HepG2 (cell line): ENCODE data around the gene GPR17. TPM values are rescaled to one million over a fixed set of nuclear protein-coding genes. Genes with fewer than 3 reads are reported as not detected.

Experiments
- DR1 ChIP-seq: sonication (generic); formaldehyde crosslinking; IDR thresholded peaks from 2 replicates; pipeline ENCODE4 v1.8.0; 2021; ENCODE audit warnings: mild to moderate bottlenecking, missing genetic modification reagents, inconsistent platforms
- GATAD2A ChIP-seq: IDR thresholded peaks from 2 replicates; pipeline ENCODE4 v1.6.1; 2016
- GFI1 ChIP-seq: sonication (generic); formaldehyde crosslinking; IDR thresholded peaks from 2 replicates; pipeline ENCODE4 v1.5.0; 2020; ENCODE audit warnings: missing genetic modification reagents, mild to moderate bottlenecking, borderline replicate concordance
- HNF4G ChIP-seq, 2 experiments: sonication (generic) in 1 of 2; formaldehyde crosslinking in 1 of 2; IDR thresholded peaks; 2 replicates each; pipeline versions ENCODE4 v1.4.0 to v1.6.1; 2011 to 2020; ENCODE audit warnings: borderline replicate concordance in 2 of 2, low read depth in 2 of 2, mild to moderate bottlenecking in 2 of 2, low read length in 1 of 2, missing genetic modification reagents in 1 of 2, moderate library complexity in 1 of 2
- KIAA2018 ChIP-seq: sonication (generic); formaldehyde crosslinking; IDR thresholded peaks from 2 replicates; pipeline ENCODE4 v1.5.0; 2020; ENCODE audit warnings: mild to moderate bottlenecking, missing genetic modification reagents, borderline replicate concordance
- MEF2D ChIP-seq: sonication (generic); formaldehyde crosslinking; IDR thresholded peaks from 2 replicates; pipeline ENCODE4 v1.5.1; 2020; ENCODE audit warnings: mild to moderate bottlenecking, missing genetic modification reagents
- MNT ChIP-seq: fragments of 450-650 bp; IDR thresholded peaks from 2 replicates; pipeline ENCODE4 v1.6.1; 2016
- NCOA2 ChIP-seq: sonication (generic); formaldehyde crosslinking; IDR thresholded peaks from 2 replicates; pipeline ENCODE4 v1.8.0; 2022; ENCODE audit warnings: inconsistent platforms
- PAX8 ChIP-seq: sonication (generic); formaldehyde crosslinking; IDR thresholded peaks from 2 replicates; pipeline ENCODE4 v1.8.0; 2022; ENCODE audit warnings: mild to moderate bottlenecking, missing genetic modification reagents, borderline replicate concordance
- POGZ ChIP-seq: sonication (generic); formaldehyde crosslinking; IDR thresholded peaks from 2 replicates; pipeline ENCODE4 v1.4.0; 2020; ENCODE audit warnings: mild to moderate bottlenecking, missing genetic modification reagents
- POLR2AphosphoS2 ChIP-seq: IDR thresholded peaks from 2 replicates; pipeline ENCODE4 v1.6.1; 2011; ENCODE audit warnings: low read depth, low read length, improper control_type of control experiment
- SNAI1 ChIP-seq: sonication (generic); formaldehyde crosslinking; IDR thresholded peaks from 2 replicates; pipeline ENCODE4 v1.5.0; 2020; ENCODE audit warnings: mild to moderate bottlenecking, missing genetic modification reagents, borderline replicate concordance
- SUZ12 ChIP-seq: fragments of 150-350 bp; IDR thresholded peaks from 2 replicates; pipeline ENCODE4 v1.6.1; 2014; ENCODE audit warnings: low read depth, low read length
- TARDBP ChIP-seq: sonication (generic); formaldehyde crosslinking; IDR thresholded peaks from 2 replicates; pipeline ENCODE4 v1.8.0; 2022; ENCODE audit warnings: mild to moderate bottlenecking, missing genetic modification reagents
- U2AF1 ChIP-seq: fragments of 200-400 bp; formaldehyde crosslinking; optimal IDR thresholded peaks from 2 replicates; pipeline ENCODE3; 2017; ENCODE audit warnings: mild to moderate bottlenecking, low read depth, low read length
- ZBTB21 ChIP-seq: sonication (generic); formaldehyde crosslinking; IDR thresholded peaks from 2 replicates; pipeline ENCODE4 v1.4.0; 2020; ENCODE audit warnings: missing genetic modification reagents
- ZC3H13 ChIP-seq: sonication (generic); formaldehyde crosslinking; IDR thresholded peaks from 2 replicates; pipeline ENCODE4 v1.8.1; 2023; ENCODE audit warnings: mild to moderate bottlenecking, missing genetic modification reagents, moderate library complexity
- ZFY ChIP-seq: sonication (generic); formaldehyde crosslinking; IDR thresholded peaks from 2 replicates; pipeline ENCODE4 v1.4.0; 2020; ENCODE audit warnings: missing genetic modification reagents
- ZNF20 ChIP-seq: sonication (generic); formaldehyde crosslinking; IDR thresholded peaks from 2 replicates; pipeline ENCODE4 v1.4.0; 2020; ENCODE audit warnings: mild to moderate bottlenecking, moderate library complexity, missing genetic modification reagents
- ZNF207 ChIP-seq: fragments of 450-650 bp; IDR thresholded peaks from 2 replicates; pipeline ENCODE4 v1.6.1; 2016; ENCODE audit warnings: antibody characterized with exemption, borderline replicate concordance
- ZNF343 ChIP-seq: sonication (generic); formaldehyde crosslinking; IDR thresholded peaks from 2 replicates; pipeline ENCODE4 v1.4.0; 2020; ENCODE audit warnings: mild to moderate bottlenecking, missing genetic modification reagents
- polyA plus RNA-seq, 8 experiments: library from polyadenylated mRNA; depleted of rRNA in 3 of 8; stranded (reverse) in 7 of 8; unstranded in 1 of 8; fragments of >200 nt; fragmentation: Illumina TruSeq in 4 of 8; extraction: Trizol in 4 of 8; gene quantifications; 2 replicates each; pipeline versions ENCODE4 v1.2.1 to v1.2.3, GENCODE V29; 2011 to 2016; ENCODE audit warnings: low read depth in 4 of 8, missing spikeins in 1 of 8, mixed read lengths in 1 of 8; ENCODE audit not compliant: insufficient read depth in 1 of 8
- total RNA-seq, 5 experiments: library from RNA; depleted of rRNA; stranded (reverse); fragments of >200 nt; fragmentation: Illumina TruSeq; extraction: Trizol; gene quantifications; 2 replicates each; pipeline ENCODE4 v1.2.3, GENCODE V29; 2016; ENCODE audit warnings: low read depth in 1 of 5

GPR17 gene
- total and polyA plus RNA-seq, 2 of the 13 experiments (the other 11 are each of a cell fraction or from before 2014, with no cell fraction given) = not detected

GRCh38 chr2:127701651-127702394 is 55.9 kb downstream of the GPR17 start (continued):
- TF ChIP-seq NCOA2 (CRISPR knock-in tag) (no peak), PAX8 (CRISPR knock-in tag) (0 out of 2 replicates have a peak, but pooled peaks have one; percentile 43), MEF2D (peak; percentile 65; the same call in 1 of the 2 replicates), U2AF1 (peak; percentile 43), MNT (no peak), SUZ12 (no peak), POGZ (no peak), ZBTB21 (CRISPR knock-in tag) (no peak), SNAI1 (CRISPR knock-in tag) (no peak), ZNF207 (no peak), ZC3H13 (CRISPR knock-in tag) (peak; percentile 86), ZNF20 (CRISPR knock-in tag) (no peak), DR1 (CRISPR knock-in tag) (peak; percentile 66; the same call in 1 of the 2 replicates), POLR2AphosphoS2 (no peak), GFI1 (peak; percentile 75; the same call in 1 of the 2 replicates), ZNF343 (CRISPR knock-in tag) (peak; percentile 79; the same call in 1 of the 2 replicates), TARDBP (CRISPR knock-in tag) (no peak), ZFY (peak; percentile 96), GATAD2A (CRISPR knock-in tag) (peak; percentile 51; the same call in 1 of the 2 replicates), HNF4G (IDR thresholded peaks at IDR 0.05; ENCODE audit: borderline replicate concordance, low read depth, low read length) (no peak), HNF4G (CRISPR knock-in tag; IDR thresholded peaks at IDR 0.05; ENCODE audit: borderline replicate concordance, low read depth) (no peak), KIAA2018 (CRISPR knock-in tag) (peak; percentile 31; the same call in 1 of the 2 replicates)
